Vagina (tissue), 2 donors: ENCODE measurements around the gene GFOD1. TPM values are rescaled to one million over a fixed set of nuclear protein-coding genes. Genes with fewer than 3 reads are reported as not detected.

Experiments used
- DNase-seq, 2 donors: peaks; one replicate each; pipeline ENCODE4 v3.0.0-alpha.2; 2017; ENCODE audit errors: extremely low spot score in 2 of 2
- H3K27ac ChIP-seq: fragments of 200-600 bp; sonication (generic); one replicate; pipeline ENCODE4 v1.5.1; 2019
- H3K27me3 ChIP-seq: fragments of 200-600 bp; sonication (generic); one replicate; pipeline ENCODE4 v1.5.1; 2019
- H3K36me3 ChIP-seq, 2 donors: fragments of 200-600 bp; sonication (generic); one replicate each; pipeline ENCODE4 v1.5.1; 2017 to 2019
- H3K4me1 ChIP-seq: fragments of 200-600 bp; sonication (generic); one replicate; pipeline ENCODE4 v1.5.1; 2019
- H3K4me3 ChIP-seq, 2 donors: fragments of 200-600 bp; sonication (generic); 1 replicate in 1 of 2; 2 replicates in 1 of 2; pipeline ENCODE4 v1.5.1; 2016 to 2019
- H3K9me3 ChIP-seq: fragments of 200-600 bp; sonication (generic); one replicate; pipeline ENCODE4 v1.5.1; 2019
- CTCF ChIP-seq, 3 experiments: fragments of 450-650 bp in 2 of 3; fragments of 200-600 bp in 1 of 3; sonication (generic) in 1 of 3; IDR thresholded peaks; one replicate each; pipeline ENCODE4 v1.5.1; 2017 to 2019; ENCODE audit warnings: antibody characterized with exemption in 3 of 3, mild to moderate bottlenecking in 2 of 3, moderate library complexity in 2 of 3
- POLR2A ChIP-seq, 2 donors: fragments of 450-650 bp; IDR thresholded peaks; one replicate each; pipeline ENCODE4 v1.6.1; 2017; ENCODE audit warnings: antibody characterized with exemption in 2 of 2, mild to moderate bottlenecking in 2 of 2, moderate library complexity in 2 of 2
- POLR2AphosphoS5 ChIP-seq, 2 donors: sonication (generic); formaldehyde crosslinking; IDR thresholded peaks; one replicate each; pipeline ENCODE4 v1.9.0; 2017; ENCODE audit warnings: antibody characterized with exemption in 2 of 2, mild to moderate bottlenecking in 2 of 2, low read depth in 1 of 2; ENCODE audit not compliant: insufficient read depth in 1 of 2
- intact Hi-C: fragments of 100-400 bp; cut with DNase I; formaldehyde crosslinking; loops from one replicate; pipeline ENCODE4 v1.15.1; 2023
- total RNA-seq: library from RNA; depleted of rRNA; stranded (reverse); fragments of >200 nt; gene quantifications from one replicate; pipeline ENCODE4 v1.2.3, GENCODE V29; 2016

The GFOD1 gene
- total RNA-seq, 1 donor from 2014 or later = 16.9 TPM

- Histone ChIP-seq H3K36me3 (no peaks in the 10 kb centered on the region), H3K27me3 (no peaks in the 10 kb centered on the region), H3K27ac (no peak overlapping the region), H3K4me1 (peaks cover 21% of the 10 kb centered on the region), H3K4me3 (no peak overlapping the region), H3K9me3 (no peaks in the 10 kb centered on the region)
- intact Hi-C loops = no loop called here
- TF ChIP-seq POLR2A (IDR thresholded peaks at IDR 0.05) (no peak), CTCF (IDR thresholded peaks at IDR 0.05) (no peak), POLR2AphosphoS5 (IDR thresholded peaks at IDR 0.05; ENCODE audit: insufficient read depth in 1 of 2, low read depth in 1 of 2) (no peak)
- no peak for DNase-seq
These were observed 16.9 kb downstream of the GFOD1 start for GRCh38 chr6:13470238-13471140.

- DNase-seq = no peak
- intact Hi-C loops = no loop called here
- no peak for TF ChIP-seq POLR2A (IDR thresholded peaks at IDR 0.05)
- TF ChIP-seq CTCF (IDR thresholded peaks at IDR 0.05) = no peak
- no peak for TF ChIP-seq POLR2AphosphoS5 (IDR thresholded peaks at IDR 0.05; ENCODE audit: insufficient read depth in 1 of 2, low read depth in 1 of 2)
These were observed 17.7 kb downstream of the GFOD1 start for GRCh38 chr6:13469693-13470092.

GRCh38 chr6:13468839-13469238 is 18.6 kb downstream of the GFOD1 start:
- Histone ChIP-seq H3K27ac (no peak overlapping the region), H3K4me3 (no peak overlapping the region), H3K27me3 (no peaks in the 10 kb centered on the region), H3K4me1 (peaks cover 16% of the 10 kb centered on the region), H3K9me3 (no peaks in the 10 kb centered on the region), H3K36me3 (no peaks in the 10 kb centered on the region)
- peak in 1 of 2 donors; percentile 58 for DNase-seq
- TF ChIP-seq CTCF (IDR thresholded peaks at IDR 0.05) = no peak
- no peak for TF ChIP-seq POLR2A (IDR thresholded peaks at IDR 0.05)
- TF ChIP-seq POLR2AphosphoS5 (IDR thresholded peaks at IDR 0.05; ENCODE audit: insufficient read depth in 1 of 2, low read depth in 1 of 2) = no peak
- intact Hi-C loops = no loop called here

More at GRCh38 chr6:13469693-13470092, 17.7 kb downstream of the GFOD1 start:
- Histone ChIP-seq H3K4me3 (no peak overlapping the region), H3K27me3 (no peaks in the 10 kb centered on the region), H3K27ac (no peak overlapping the region), H3K4me1 (peaks cover 21% of the 10 kb centered on the region), H3K9me3 (no peaks in the 10 kb centered on the region), H3K36me3 (no peaks in the 10 kb centered on the region)

- Histone ChIP-seq H3K4me1 (peaks cover 13% of the 10 kb centered on the region), H3K4me3 (no peak overlapping the region), H3K36me3 (no peaks in the 10 kb centered on the region), H3K27me3 (no peaks in the 10 kb centered on the region), H3K27ac (no peak overlapping the region), H3K9me3 (no peaks in the 10 kb centered on the region)
- no peak for DNase-seq
- no peak for TF ChIP-seq POLR2AphosphoS5 (IDR thresholded peaks at IDR 0.05; ENCODE audit: insufficient read depth in 1 of 2, low read depth in 1 of 2)
- TF ChIP-seq CTCF (IDR thresholded peaks at IDR 0.05) = no peak
- no peak for TF ChIP-seq POLR2A (IDR thresholded peaks at IDR 0.05)
- intact Hi-C loops = no loop called here
These were observed 20.2 kb downstream of the GFOD1 start for GRCh38 chr6:13467216-13467600.
